ENCODE data around the gene PDHB.

Gene PDHB

GRCh38 chr3:58433400-58434167 lies at the start of gene PDHB:
TSS of gene PDHB (minus strand) at chr3:58433832. CDS start at chr3:58433809, 23 bp downstream.
- peak; percentile 67 for DNase-seq (ENCODE audit: low read depth)
- no peak for TF ChIP-seq CTCF (IDR thresholded peaks at IDR 0.05; ENCODE audit: control insufficient read depth, extremely low read depth, insufficient read depth)
- H3K4me3 ChIP-seq (ENCODE audit: low read depth, low read length) = peak within 1 kb of the TSS; percentile 78

- DNase-seq (ENCODE audit: low read depth) = no peak
- H3K4me3 ChIP-seq (ENCODE audit: low read depth, low read length) = no peak overlapping the region
Observed at GRCh38 chr3:58482917-58483636, 49.4 kb upstream of the PDHB start.

GRCh38 chr3:58480309-58480708 lies 46.7 kb upstream of the PDHB start:
- no peak for DNase-seq (ENCODE audit: low read depth)
- no peak overlapping the region for H3K4me3 ChIP-seq (ENCODE audit: low read depth, low read length)
- no peak for TF ChIP-seq CTCF (IDR thresholded peaks at IDR 0.05; ENCODE audit: control insufficient read depth, extremely low read depth, insufficient read depth)

More at GRCh38 chr3:58482917-58483636, 49.4 kb upstream of the PDHB start:
- no peak for TF ChIP-seq CTCF (IDR thresholded peaks at IDR 0.05; ENCODE audit: control insufficient read depth, extremely low read depth, insufficient read depth)

- no peak for TF ChIP-seq CTCF (IDR thresholded peaks at IDR 0.05; ENCODE audit: control insufficient read depth, extremely low read depth, insufficient read depth)
- H3K4me3 ChIP-seq (ENCODE audit: low read depth, low read length) = no peak overlapping the region
- DNase-seq (ENCODE audit: low read depth) = no peak
Observed at GRCh38 chr3:58478781-58479180, 45.1 kb upstream of the PDHB start.

DNA sequence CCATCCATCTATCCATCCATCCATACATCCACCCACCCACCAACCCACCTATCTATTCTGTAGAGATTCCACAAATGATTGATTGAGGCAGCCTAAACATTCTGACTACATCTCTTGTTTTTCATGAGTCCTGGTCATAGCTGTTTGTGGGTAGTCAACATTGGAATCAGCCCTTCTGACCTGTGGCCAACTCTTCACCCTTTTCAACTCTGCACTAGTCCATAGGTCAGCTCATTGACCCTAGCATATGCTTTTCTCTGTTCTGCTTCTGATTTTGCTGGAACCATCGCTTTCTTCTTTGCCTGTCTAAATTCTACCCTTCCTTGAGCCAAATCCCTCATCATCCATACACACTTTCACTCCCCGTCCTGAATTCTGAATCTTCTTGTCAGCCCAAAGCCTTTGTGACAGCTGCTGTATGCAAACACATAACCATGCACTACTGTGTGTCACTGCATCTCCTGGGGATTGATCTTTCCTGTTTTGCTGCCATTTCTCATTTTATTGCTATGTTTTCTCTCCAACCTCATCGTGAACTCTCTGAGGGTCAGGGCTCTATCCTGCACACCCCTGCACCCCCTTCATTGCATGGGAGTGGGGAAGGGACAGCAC lies 41.4 kb upstream of the PDHB start:
- no peak overlapping the region for H3K4me3 ChIP-seq (ENCODE audit: low read depth, low read length)
- no peak for TF ChIP-seq CTCF (IDR thresholded peaks at IDR 0.05; ENCODE audit: control insufficient read depth, extremely low read depth, insufficient read depth)
- no peak for DNase-seq (ENCODE audit: low read depth)

DNA sequence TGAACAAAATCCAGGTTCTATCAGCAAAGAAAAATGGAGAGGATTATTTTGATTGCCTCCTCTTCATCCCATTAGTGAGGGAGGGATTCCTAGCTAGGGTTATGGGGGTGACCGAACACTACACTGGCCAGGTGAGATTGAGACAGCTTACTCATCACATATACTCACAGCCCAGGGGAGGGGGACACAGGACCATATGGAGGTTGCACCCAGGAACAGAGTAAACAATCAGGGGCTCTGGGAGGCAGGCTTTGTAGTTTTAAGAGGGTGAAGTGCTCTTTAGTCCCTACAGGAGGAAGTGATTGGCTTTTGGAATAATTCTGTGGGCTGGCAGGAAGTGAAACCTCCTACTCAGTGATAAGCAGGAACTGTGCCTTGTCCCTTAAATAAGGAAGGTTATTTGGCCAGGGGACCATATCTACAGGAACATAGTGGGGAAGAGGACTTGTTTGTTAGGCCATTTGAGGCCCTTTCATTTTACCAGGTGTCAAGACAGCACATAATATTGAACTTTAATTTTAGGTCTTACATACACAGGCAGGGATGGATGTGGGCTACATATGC lies 40.8 kb upstream of the PDHB start:
- DNase-seq (ENCODE audit: low read depth) = no peak
- no peak overlapping the region for H3K4me3 ChIP-seq (ENCODE audit: low read depth, low read length)
- no peak for TF ChIP-seq CTCF (IDR thresholded peaks at IDR 0.05; ENCODE audit: control insufficient read depth, extremely low read depth, insufficient read depth)
